T-cell (primary cell): Measurements from ENCODE around the gene GPS2. TPM values are rescaled to one million over a fixed set of nuclear protein-coding genes. Genes with fewer than 3 reads are reported as not detected.

Experiments
- ATAC-seq, 4 experiments: fragments of 200-7000 bp in 3 of 4; fragments of 150-1000 bp in 1 of 4; cut with Tn5 transposase; replicated peaks in 1 of 4; 1 replicate in 3 of 4; 2 replicates in 1 of 4; pipeline ENCODE4 v1.10.0; 2021; ENCODE audit warnings: moderate library complexity in 3 of 4, mild to moderate bottlenecking in 2 of 4, moderate number of reproducible peaks in 1 of 4
- CTCF ChIA-PET, 2 donors: fragments of 300-600 bp; sonication (Branson Sonifier 250); formaldehyde crosslinking; loops; one replicate each; lab custom pipeline; 2022; ENCODE audit warnings: antibody characterized with exemption in 2 of 2; lab: Charles Lee
- POLR2A ChIA-PET, 2 donors: fragments of 300-600 bp; sonication (Branson Sonifier 250); formaldehyde crosslinking; loops; one replicate each; lab custom pipeline; 2022; ENCODE audit warnings: antibody characterized with exemption in 2 of 2; lab: Charles Lee
- DNase-seq, 35 experiments: peaks; one replicate each; pipeline versions ENCODE4 v3.0.0 to v3.0.0-alpha.2; 2013 to 2023
- H3K27ac ChIP-seq: one replicate; pipeline ENCODE4 v1.5.1; 2013; ENCODE audit warnings: low read length
- H3K27me3 ChIP-seq, 2 experiments: replicated peaks in 1 of 2; 1 replicate in 1 of 2; 2 replicates in 1 of 2; pipeline versions ENCODE4 v1.6.1 to v1.7.0; 2013; ENCODE audit warnings: low read length in 1 of 2, mixed read lengths in 1 of 2; ENCODE audit not compliant: control insufficient read depth in 2 of 2, insufficient read depth in 2 of 2; ENCODE audit errors: extremely low read depth in 1 of 2
- H3K36me3 ChIP-seq, 2 donors: 1 replicate in 1 of 2; 2 replicates in 1 of 2; pipeline versions ENCODE4 v1.6.1 to v1.7.0; 2013; ENCODE audit warnings: low read length in 1 of 2; ENCODE audit not compliant: control insufficient read depth in 2 of 2, insufficient read depth in 1 of 2; ENCODE audit errors: extremely low read depth in 1 of 2
- H3K4me1 ChIP-seq, 2 experiments: 1 replicate in 1 of 2; 2 replicates in 1 of 2; pipeline versions ENCODE4 v1.6.1 to v1.7.0; 2013; ENCODE audit warnings: low read length in 2 of 2, mixed read lengths in 1 of 2; ENCODE audit not compliant: insufficient read depth in 2 of 2, control insufficient read depth in 1 of 2; ENCODE audit errors: extremely low read depth in 1 of 2
- H3K4me3 ChIP-seq, 2 donors: 1 replicate in 1 of 2; 2 replicates in 1 of 2; pipeline versions ENCODE4 v1.5.1 to v1.7.0; 2013; ENCODE audit warnings: mild to moderate bottlenecking in 2 of 2, low read length in 1 of 2, moderate library complexity in 1 of 2; ENCODE audit not compliant: control insufficient read depth in 1 of 2; ENCODE audit errors: extremely low read depth in 1 of 2
- H3K9me3 ChIP-seq: 2 replicates; pipeline ENCODE4 v1.7.0; 2013
- H3K27ac Mint-ChIP-seq, 2 donors: one replicate each; pipeline ENCODE4 v1.8.0; 2020 to 2021; ENCODE audit warnings: mild to moderate bottlenecking in 2 of 2, mixed read lengths in 2 of 2
- H3K27me3 Mint-ChIP-seq, 2 donors: one replicate each; pipeline ENCODE4 v1.8.0; 2021 to 2022; ENCODE audit warnings: mixed read lengths in 2 of 2
- H3K36me3 Mint-ChIP-seq: one replicate; pipeline ENCODE4 v1.8.0; 2021; ENCODE audit warnings: mixed read lengths
- H3K4me1 Mint-ChIP-seq, 3 donors: one replicate each; pipeline ENCODE4 v1.8.0; 2020 to 2022; ENCODE audit warnings: mixed read lengths in 3 of 3, mild to moderate bottlenecking in 1 of 3
- H3K4me3 Mint-ChIP-seq, 3 donors: one replicate each; pipeline ENCODE4 v1.8.0; 2020 to 2022; ENCODE audit warnings: mild to moderate bottlenecking in 3 of 3, mixed read lengths in 3 of 3, moderate library complexity in 3 of 3
- H3K9me3 Mint-ChIP-seq, 3 donors: one replicate each; pipeline ENCODE4 v1.8.0; 2020 to 2022; ENCODE audit warnings: mixed read lengths in 3 of 3
- WGBS: methylation state at CpG from one replicate; pipeline ENCODE4 v1.1.5; 2013; ENCODE audit warnings: missing lambda C conversion rate; ENCODE audit not compliant: insufficient coverage; 5-methylcytosine and 5-hydroxymethylcytosine counted together
- total RNA-seq, 35 experiments: library from RNA in 6 of 35; stranded (reverse) in 6 of 35; fragments of 120-200 nt in 1 of 35; gene quantifications; one replicate each; pipeline versions ENCODE4 v1.2.1 to v1.2.4 and lab custom pipeline; 2013 to 2026

GPS2 gene
- total RNA-seq, 5 donors from 2014 or later (not counting 1 experiment from before 2014, with no cell fraction given), result 114 to 129 (median 125) TPM

GRCh38 chr17:7356072-7356549 lies 41.0 kb upstream of the GPS2 start:
- Histone ChIP-seq H3K27ac (no peak overlapping the region), H3K4me3 (no peak overlapping the region), H3K36me3 (peaks cover 0 to 2% of the 10 kb centered on the region in 2 donors), H3K9me3 (no peaks in the 10 kb centered on the region), H3K27me3 (peaks cover 0 to 7% of the 10 kb centered on the region in 2 experiments), H3K4me1 (peaks cover 4 to 46% of the 10 kb centered on the region in 2 experiments)
- Mint-ChIP-seq H3K4me1 (peaks cover 9 to 30% (median 26%) of the 10 kb centered on the region in 3 donors), H3K9me3 (no peaks in the 10 kb centered on the region), H3K36me3 (no peaks in the 10 kb centered on the region), H3K27me3 (no peaks in the 10 kb centered on the region), H3K27ac (no peak overlapping the region), H3K4me3 (no peak overlapping the region)
- ChIA-PET POLR2A (no interaction called here), CTCF (interaction anchor here (0.6 to 1.9 kb wide), 13 partner anchors 19 to 259 kb away, joined by 3 to 9 read pairs (median 4); partner anchors contain the start of genes ACAP1 (in 1 of the 2), FXR2 (in 1 of the 2) and TMEM102 (in 1 of the 2))
- DNase-seq (peak; percentile 61 to 89 (median 78)), ATAC-seq (peak; percentile 60 to 70 (median 67))
- 3% methylated on average over 9 of the region's 12 CpGs for WGBS

GRCh38 chr17:7355573-7355972 lies 40.4 kb upstream of the GPS2 start:
- ATAC-seq (no peak), DNase-seq (no peak)
- H3K4me1 Mint-ChIP-seq, result peaks cover 11 to 35% (median 30%) of the 10 kb centered on the region in 3 donors
- no CpG with 5 or more reads among the region's 8 CpGs for WGBS
- H3K27ac ChIP-seq, result no peak overlapping the region
- no peaks in the 10 kb centered on the region for H3K27me3 Mint-ChIP-seq
- POLR2A ChIA-PET, result no interaction called here
- H3K36me3 Mint-ChIP-seq, result no peaks in the 10 kb centered on the region
- peaks cover 0 to 6% of the 10 kb centered on the region in 2 donors for H3K36me3 ChIP-seq
- H3K27me3 ChIP-seq, result peaks cover 0 to 4% of the 10 kb centered on the region in 2 experiments
- no peak overlapping the region for H3K4me3 Mint-ChIP-seq
- no peak overlapping the region for H3K4me3 ChIP-seq
- peaks cover 7 to 51% of the 10 kb centered on the region in 2 experiments for H3K4me1 ChIP-seq
- CTCF ChIA-PET, result interaction anchor here (0.7 to 1.9 kb wide), 12 partner anchors 10 to 259 kb away, joined by 3 to 9 read pairs (median 4); partner anchors contain the start of genes ACAP1 (in 1 of the 2), FXR2 (in 1 of the 2) and TMEM102 (in 1 of the 2)
- no peaks in the 10 kb centered on the region for H3K9me3 ChIP-seq
- H3K27ac Mint-ChIP-seq, result no peak overlapping the region
- H3K9me3 Mint-ChIP-seq, result no peaks in the 10 kb centered on the region

- Mint-ChIP-seq H3K4me3 (peak within 1 kb of the TSS; percentile 17 to 36 (median 18)), H3K4me1 (peaks cover 16 to 38% (median 33%) of the 10 kb centered on the region in 3 donors), H3K36me3 (no peaks in the 10 kb centered on the region), H3K9me3 (no peaks in the 10 kb centered on the region), H3K27ac (peak within 1 kb of the TSS; percentile 59 to 76), H3K27me3 (no peaks in the 10 kb centered on the region)
- Histone ChIP-seq H3K9me3 (no peaks in the 10 kb centered on the region), H3K36me3 (peaks cover 0 to 6% of the 10 kb centered on the region in 2 donors), H3K4me1 (peaks cover 7 to 55% of the 10 kb centered on the region in 2 experiments), H3K27ac (no peak within 1 kb of the TSS), H3K27me3 (peaks cover 0 to 4% of the 10 kb centered on the region in 2 experiments), H3K4me3 (no peak within 1 kb of the TSS)
- ChIA-PET CTCF (interaction anchor here (0.7 to 1.9 kb wide), 8 partner anchors 11 to 260 kb away, joined by 3 to 9 read pairs (median 4); partner anchors contain the start of genes FXR2 (in 1 of the 2) and TMEM102 (in 1 of the 2)), POLR2A (no interaction called here)
- WGBS, result 85% methylated on average over 10 of the region's 10 CpGs
- no peak for ATAC-seq
- DNase-seq, result no peak
Measured at GRCh38 chr17:7355053-7355452, 39.9 kb upstream of the GPS2 start, which contains the start of gene TMEM95. TMEM95 (plus strand) TSS chr17:7355156; CDS start chr17:7355205, 49 bp downstream.

- Mint-ChIP-seq H3K36me3 (no peaks in the 10 kb centered on the region), H3K4me1 (peaks cover 23 to 44% (median 39%) of the 10 kb centered on the region in 3 donors), H3K9me3 (no peaks in the 10 kb centered on the region), H3K27ac (peak overlapping the region; percentile 59 to 76), H3K27me3 (no peaks in the 10 kb centered on the region), H3K4me3 (peak overlapping the region; percentile 17 to 36 (median 18))
- ATAC-seq, result no peak
- 72% methylated on average over 8 of the region's 9 CpGs for WGBS
- H3K36me3 ChIP-seq, result peaks cover 0 to 6% of the 10 kb centered on the region in 2 donors
- DNase-seq, result no peak
- no peaks in the 10 kb centered on the region for H3K9me3 ChIP-seq
- H3K4me3 ChIP-seq, result no peak overlapping the region
- POLR2A ChIA-PET, result no interaction called here
- no peak overlapping the region for H3K27ac ChIP-seq
- peaks cover 0 to 4% of the 10 kb centered on the region in 2 experiments for H3K27me3 ChIP-seq
- CTCF ChIA-PET, result interaction anchor here in 1 of 2 donors (0.6 kb wide), 2 partner anchors 331 to 503 kb away, joined by 3 read pairs; partner anchors contain the start of gene NAA38
- H3K4me1 ChIP-seq, result peaks cover 7 to 61% of the 10 kb centered on the region in 2 experiments
Measured at GRCh38 chr17:7354262-7354843, 39.2 kb upstream of the GPS2 start.

GRCh38 chr17:7352910-7353635 lies 37.9 kb upstream of the GPS2 start:
- Histone ChIP-seq H3K27ac (no peak overlapping the region), H3K4me3 (no peak overlapping the region), H3K36me3 (peaks cover 6 to 15% of the 10 kb centered on the region in 2 donors), H3K4me1 (peaks cover 7 to 69% of the 10 kb centered on the region in 2 experiments), H3K9me3 (no peaks in the 10 kb centered on the region), H3K27me3 (peaks cover 0 to 4% of the 10 kb centered on the region in 2 experiments)
- WGBS, result 96% methylated on average over 22 of the region's 37 CpGs
- CTCF ChIA-PET, result interaction anchor here in 1 of 2 donors (0.5 to 0.6 kb wide), 3 partner anchors 19 to 248 kb away, joined by 4 to 8 read pairs (median 5); no protein-coding TSS in a partner anchor
- POLR2A ChIA-PET, result interaction anchor here in 1 of 2 donors (0.6 kb wide), 1 partner anchor 267 kb away, joined by 7 read pairs; no protein-coding TSS in a partner anchor
- peaks cover 32 to 49% (median 39%) of the 10 kb centered on the region in 3 donors for H3K4me1 Mint-ChIP-seq
- no peaks in the 10 kb centered on the region for H3K9me3 Mint-ChIP-seq
- DNase-seq, result no peak
- H3K27me3 Mint-ChIP-seq, result no peaks in the 10 kb centered on the region
- H3K36me3 Mint-ChIP-seq, result peaks cover 3% of the 10 kb centered on the region
- peak overlapping the region; percentile 73 to 90 for H3K27ac Mint-ChIP-seq
- peak overlapping the region; percentile 79 to 86 (median 85) for H3K4me3 Mint-ChIP-seq
- ATAC-seq, result no peak

- H3K4me3 ChIP-seq, result peak overlapping the region; percentile 49 to 58
- 53% methylated on average over 9 of the region's 10 CpGs for WGBS
- DNase-seq, result no peak
- peak overlapping the region; percentile 73 to 90 for H3K27ac Mint-ChIP-seq
- H3K36me3 Mint-ChIP-seq, result peaks cover 7% of the 10 kb centered on the region
- no peaks in the 10 kb centered on the region for H3K27me3 Mint-ChIP-seq
- H3K4me1 Mint-ChIP-seq, result peaks cover 32 to 49% (median 39%) of the 10 kb centered on the region in 3 donors
- peak in 1 of 4 experiments; percentile 0 for ATAC-seq
- H3K36me3 ChIP-seq, result peaks cover 12 to 21% of the 10 kb centered on the region in 2 donors
- peaks cover 0 to 4% of the 10 kb centered on the region in 2 experiments for H3K27me3 ChIP-seq
- CTCF ChIA-PET, result no interaction called here
- no peaks in the 10 kb centered on the region for H3K9me3 Mint-ChIP-seq
- H3K4me3 Mint-ChIP-seq, result peak overlapping the region; percentile 79 to 86 (median 85)
- POLR2A ChIA-PET, result no interaction called here
- no peaks in the 10 kb centered on the region for H3K9me3 ChIP-seq
- H3K4me1 ChIP-seq, result peaks cover 7 to 71% of the 10 kb centered on the region in 2 experiments
- H3K27ac ChIP-seq, result peak overlapping the region; percentile 65
Measured at GRCh38 chr17:7352503-7352889, 37.3 kb upstream of the GPS2 start.
